T1000 (cell line): ENCODE data around the gene ATXN1.

ENCODE experiments used
- DNase-seq: peaks from one replicate; lab custom pipeline; 2025; ENCODE audit warnings: mixed read lengths; lab: John Stamatoyannopoulos, UW

Gene ATXN1

GRCh38 chr6:16331384-16332174 lies 429.7 kb downstream of the ATXN1 start:
- no peak for DNase-seq

- no peak for DNase-seq
Measured at GRCh38 chr6:16329233-16329632, 432.0 kb downstream of the ATXN1 start.

- no peak for DNase-seq
Measured at GRCh38 chr6:16327777-16328325, 433.4 kb downstream of the ATXN1 start.

GRCh38 chr6:16326971-16327776 lies 434.1 kb downstream of the ATXN1 start:
- DNase-seq = no peak

- DNase-seq = no peak
Measured at GRCh38 chr6:16326531-16326930, 434.7 kb downstream of the ATXN1 start.

- no peak for DNase-seq
Measured at GRCh38 chr6:16324606-16325225, 436.5 kb downstream of the ATXN1 start.

GRCh38 chr6:16324184-16324583 lies 437.1 kb downstream of the ATXN1 start:
- DNase-seq = no peak

- no peak for DNase-seq
Measured at GRCh38 chr6:16322666-16323312, 438.5 kb downstream of the ATXN1 start.

- no peak for DNase-seq
Measured at GRCh38 chr6:16321826-16322225, 439.4 kb downstream of the ATXN1 start.

- DNase-seq = no peak
Measured at GRCh38 chr6:16321341-16321710, 439.9 kb downstream of the ATXN1 start.

- DNase-seq = no peak
Measured at GRCh38 chr6:16320533-16321340, 440.5 kb downstream of the ATXN1 start.

- DNase-seq = peak; percentile 32
Measured at GRCh38 chr6:16319813-16320532, 441.3 kb downstream of the ATXN1 start.

- DNase-seq = no peak
Measured at GRCh38 chr6:16318953-16319720, 442.1 kb downstream of the ATXN1 start.

- DNase-seq = no peak
Measured at GRCh38 chr6:16318538-16318937, 442.7 kb downstream of the ATXN1 start.

GRCh38 chr6:16316741-16317251 lies 444.5 kb downstream of the ATXN1 start:
- peak; percentile 16 for DNase-seq

GRCh38 chr6:16314296-16314695 lies 447.0 kb downstream of the ATXN1 start:
- DNase-seq = no peak

- no peak for DNase-seq
Measured at GRCh38 chr6:16313732-16314131, 447.5 kb downstream of the ATXN1 start.

- DNase-seq = no peak
Measured at GRCh38 chr6:16311763-16312162, 449.5 kb downstream of the ATXN1 start.

- no peak for DNase-seq
Measured at GRCh38 chr6:16306334-16306733, 454.9 kb downstream of the ATXN1 start.
